H1 (cell line): Measurements from ENCODE around the gene PPP2R2C. TPM values are rescaled to one million over a fixed set of nuclear protein-coding genes. Genes with fewer than 3 reads are reported as not detected.

ENCODE experiments used
- CTCF ChIA-PET: fragments of 300-600 bp; sonication (Branson Sonifier 250); formaldehyde crosslinking; loops from one replicate; lab custom pipeline; 2021; ENCODE audit not compliant: partially characterized antibody; lab: Charles Lee
- POLR2A ChIA-PET: fragments of 300-600 bp; sonication (Branson Sonifier 250); formaldehyde crosslinking; loops from one replicate; lab custom pipeline; 2021; ENCODE audit warnings: inconsistent platforms; ENCODE audit not compliant: partially characterized antibody; lab: Charles Lee
- DNase-seq, 2 experiments: peaks; one replicate each; pipeline versions ENCODE4 v3.0.0 to v3.0.0-alpha.2; 2010 to 2022; ENCODE audit warnings: low spot score in 2 of 2, low read depth in 1 of 2, mixed read lengths in 1 of 2
- FAIRE-seq: peaks from 2 replicates; lab custom pipeline; 2011; peaks lifted over from hg19 to GRCh38; lab: Jason Lieb, UNC
- H2AFZ ChIP-seq: 2 replicates; pipeline ENCODE4 v1.8.1; 2012; ENCODE audit warnings: low read length, inconsistent platforms
- H2AK5ac ChIP-seq: 2 replicates; pipeline ENCODE4 v1.6.1; 2013; ENCODE audit warnings: low read depth, low read length
- H2BK120ac ChIP-seq: replicated peaks from 2 replicates; pipeline ENCODE3; 2013; ENCODE audit warnings: low read depth, low read length, inconsistent platforms
- H2BK12ac ChIP-seq: 2 replicates; pipeline ENCODE4 v1.6.1; 2013; ENCODE audit warnings: low read depth, low read length
- H2BK15ac ChIP-seq: 2 replicates; pipeline ENCODE4 v1.6.1; 2013; ENCODE audit warnings: low read length
- H2BK20ac ChIP-seq: 2 replicates; pipeline ENCODE4 v1.6.1; 2013; ENCODE audit warnings: low read length
- H2BK5ac ChIP-seq: 2 replicates; pipeline ENCODE4 v1.6.1; 2013; ENCODE audit warnings: low read depth, low read length
- H3K14ac ChIP-seq: 2 replicates; pipeline ENCODE4 v1.6.1; 2013; ENCODE audit warnings: inconsistent platforms; ENCODE audit not compliant: insufficient read length
- H3K18ac ChIP-seq: 2 replicates; pipeline ENCODE4 v1.6.1; 2013; ENCODE audit warnings: low read length; ENCODE audit errors: extremely low read depth
- H3K23ac ChIP-seq: 2 replicates; pipeline ENCODE4 v1.6.1; 2013; ENCODE audit warnings: inconsistent platforms; ENCODE audit not compliant: insufficient read length
- H3K23me2 ChIP-seq: 2 replicates; pipeline ENCODE4 v1.6.1; 2013; ENCODE audit warnings: low read depth, low read length
- H3K27ac ChIP-seq: 2 replicates; pipeline ENCODE4 v1.6.1; 2011; ENCODE audit warnings: low read depth, low read length, inconsistent platforms
- H3K27me3 ChIP-seq, 4 experiments: replicated peaks in 1 of 4; 1 replicate in 1 of 4; 2 replicates in 3 of 4; pipeline versions ENCODE4 v1.6.1 to v1.8.1; 2011 to 2013; ENCODE audit warnings: low read length in 3 of 4, mild to moderate bottlenecking in 3 of 4, inconsistent platforms in 2 of 4, mixed read lengths in 2 of 4, moderate library complexity in 1 of 4; ENCODE audit not compliant: control insufficient read depth in 3 of 4, insufficient read depth in 3 of 4; ENCODE audit errors: extremely low read depth in 1 of 4
- H3K36me3 ChIP-seq, 4 experiments: 2 replicates each; pipeline versions ENCODE4 v1.6.1 to v1.8.1; 2011 to 2013; ENCODE audit warnings: mild to moderate bottlenecking in 4 of 4, low read length in 3 of 4, moderate library complexity in 2 of 4, control low read depth in 1 of 4, inconsistent platforms in 1 of 4; ENCODE audit not compliant: insufficient read depth in 4 of 4, control insufficient read depth in 2 of 4
- H3K4ac ChIP-seq: replicated peaks from 2 replicates; pipeline ENCODE3; 2013; ENCODE audit warnings: low read length, low read depth, mixed read lengths, inconsistent platforms; ENCODE audit not compliant: insufficient read length
- H3K4me1 ChIP-seq, 4 experiments: replicated peaks in 1 of 4; 1 replicate in 1 of 4; 2 replicates in 3 of 4; pipeline versions ENCODE4 v1.6.1 to v1.8.1; 2011 to 2013; ENCODE audit warnings: low read length in 3 of 4, inconsistent platforms in 2 of 4, mixed read lengths in 1 of 4; ENCODE audit not compliant: insufficient read depth in 4 of 4, control insufficient read depth in 3 of 4
- H3K4me2 ChIP-seq, 2 experiments: 2 replicates each; pipeline versions ENCODE4 v1.6.1 to v1.8.1; 2011 to 2013; ENCODE audit warnings: low read depth in 2 of 2, low read length in 2 of 2, control low read depth in 1 of 2, inconsistent platforms in 1 of 2, mild to moderate bottlenecking in 1 of 2; ENCODE audit not compliant: insufficient read depth in 1 of 2
- H3K4me3 ChIP-seq, 4 experiments: fragments of 200-600, 300-600 bp in 1 of 4; sonication (generic), shearing (Covaris generic), sonication (Bioruptor Twin) in 1 of 4; 2 replicates each; pipeline versions ENCODE4 v1.5.1 to v1.8.1; 2011 to 2016; ENCODE audit warnings: low read length in 4 of 4, low read depth in 3 of 4, control low read depth in 2 of 4, inconsistent platforms in 2 of 4, mild to moderate bottlenecking in 2 of 4, mixed read lengths in 1 of 4, moderate library complexity in 1 of 4; ENCODE audit not compliant: insufficient read depth in 2 of 4; ENCODE audit errors: extremely low read depth in 1 of 4
- H3K56ac ChIP-seq: replicated peaks from 2 replicates; pipeline ENCODE3; 2013; ENCODE audit warnings: low read depth, mild to moderate bottlenecking, mixed read lengths, low read length, inconsistent platforms; ENCODE audit not compliant: insufficient read length
- H3K79me1 ChIP-seq: 2 replicates; pipeline ENCODE4 v1.6.1; 2013; ENCODE audit warnings: low read depth, low read length, control low read depth
- H3K79me2 ChIP-seq, 2 experiments: 2 replicates each; pipeline versions ENCODE4 v1.6.1 to v1.8.1; 2012 to 2013; ENCODE audit warnings: low read length in 2 of 2, mild to moderate bottlenecking in 2 of 2, inconsistent platforms in 1 of 2; ENCODE audit not compliant: insufficient read depth in 2 of 2, control insufficient read depth in 1 of 2
- H3K9ac ChIP-seq, 4 experiments: replicated peaks in 1 of 4; 1 replicate in 1 of 4; 2 replicates in 3 of 4; pipeline versions ENCODE4 v1.6.1 to v1.8.1; 2011 to 2013; ENCODE audit warnings: low read depth in 3 of 4, low read length in 3 of 4, control low read depth in 2 of 4, mild to moderate bottlenecking in 2 of 4, moderate library complexity in 2 of 4, inconsistent platforms in 1 of 4; ENCODE audit errors: extremely low read depth in 1 of 4
- H3K9me3 ChIP-seq, 2 experiments: 2 replicates each; pipeline versions ENCODE4 v1.6.1 to v1.8.1; 2012 to 2013; ENCODE audit warnings: mild to moderate bottlenecking in 2 of 2, moderate library complexity in 2 of 2, control low read depth in 1 of 2, inconsistent platforms in 1 of 2, low read depth in 1 of 2, low read length in 1 of 2, mixed read lengths in 1 of 2; ENCODE audit not compliant: insufficient read depth in 2 of 2
- H4K20me1 ChIP-seq, 2 experiments: replicated peaks in 1 of 2; 2 replicates each; pipeline versions ENCODE3 to v1.8.1; 2011 to 2013; ENCODE audit warnings: inconsistent platforms in 2 of 2, low read length in 2 of 2, mild to moderate bottlenecking in 1 of 2; ENCODE audit not compliant: insufficient read depth in 2 of 2, control insufficient read depth in 1 of 2
- H4K5ac ChIP-seq: 2 replicates; pipeline ENCODE4 v1.6.1; 2013; ENCODE audit warnings: low read length, low read depth, mixed read lengths, inconsistent platforms; ENCODE audit not compliant: insufficient read length
- H4K8ac ChIP-seq: 2 replicates; pipeline ENCODE4 v1.8.0; 2013; ENCODE audit warnings: mild to moderate bottlenecking, moderate library complexity, low read length, inconsistent platforms; ENCODE audit not compliant: insufficient read depth; ENCODE audit errors: extremely low read depth
- H4K91ac ChIP-seq: replicated peaks from 2 replicates; pipeline ENCODE3; 2013; ENCODE audit warnings: low read length, mixed read lengths, inconsistent platforms; ENCODE audit not compliant: insufficient read length
- BCL11A ChIP-seq, 2 experiments: IDR thresholded peaks; one replicate each; pipeline ENCODE4 v1.6.1; 2011; ENCODE audit warnings: low read depth in 2 of 2, low read length in 2 of 2, mild to moderate bottlenecking in 2 of 2
- CHD2 ChIP-seq: IDR thresholded peaks from 2 replicates; pipeline ENCODE4 v1.6.1; 2012; ENCODE audit warnings: low read length, improper control_type of control experiment
- E2F6 ChIP-seq: IDR thresholded peaks from 2 replicates; pipeline ENCODE4 v1.6.1; 2012; ENCODE audit warnings: inconsistent platforms
- EGR1 ChIP-seq: IDR thresholded peaks from 2 replicates; pipeline ENCODE4 v1.6.1; 2011; ENCODE audit warnings: low read depth, low read length, borderline replicate concordance
- GTF2F1 ChIP-seq: IDR thresholded peaks from 2 replicates; pipeline ENCODE4 v1.6.1; 2012; ENCODE audit warnings: low read depth, low read length, improper control_type of control experiment, borderline replicate concordance
- HDAC2 ChIP-seq, 2 experiments: fragments of 300-600 bp in 1 of 2; sonication (generic) in 1 of 2; IDR thresholded peaks; 2 replicates each; pipeline ENCODE4 v1.6.1; 2011 to 2012; ENCODE audit warnings: low read depth in 2 of 2, low read length in 2 of 2, mild to moderate bottlenecking in 2 of 2, moderate library complexity in 2 of 2, borderline replicate concordance in 1 of 2, inconsistent platforms in 1 of 2
- MAFK ChIP-seq: IDR thresholded peaks from 2 replicates; pipeline ENCODE4 v1.6.1; 2012; ENCODE audit warnings: low read depth, mild to moderate bottlenecking, improper control_type of control experiment, low read length
- RBBP5 ChIP-seq: IDR thresholded peaks from 2 replicates; pipeline ENCODE4 v1.7.1; 2012; ENCODE audit warnings: low read depth, mild to moderate bottlenecking, inconsistent platforms, low read length, moderate library complexity, borderline replicate concordance
- RNF2 ChIP-seq: fragments of 200-900, 300-1000 bp; sonication (generic); IDR thresholded peaks from 2 replicates; pipeline ENCODE4 v1.7.1; 2016; ENCODE audit warnings: borderline replicate concordance, low read depth, mild to moderate bottlenecking, antibody characterized with exemption, low read length; ENCODE audit not compliant: poor library complexity, severe bottlenecking; ENCODE audit errors: missing control alignments
- SIRT6 ChIP-seq: IDR thresholded peaks from one replicate; pipeline ENCODE4 v1.7.1; 2012; ENCODE audit warnings: low read length, inconsistent platforms
- SP2 ChIP-seq: IDR thresholded peaks from 2 replicates; pipeline ENCODE4 v1.6.1; 2012; ENCODE audit warnings: mild to moderate bottlenecking, low read length, inconsistent platforms
- TBP ChIP-seq: IDR thresholded peaks from 2 replicates; pipeline ENCODE4 v1.6.1; 2011; ENCODE audit warnings: low read depth, low read length, improper control_type of control experiment
- ZNF274 ChIP-seq: IDR thresholded peaks from 2 replicates; pipeline ENCODE4 v1.7.0; 2012; ENCODE audit warnings: low read length, borderline replicate concordance; ENCODE audit errors: extremely low read depth
- WGBS, 2 experiments: shearing (Covaris generic) in 1 of 2; methylation state at CpG; one replicate each; pipeline versions ENCODE4 v1.1.6 to v1.1.7; 2013 to 2015; ENCODE audit warnings: low lambda C conversion rate in 2 of 2, mixed read lengths in 2 of 2, inconsistent platforms in 1 of 2, low coverage in 1 of 2, missing lambda C conversion rate in 1 of 2; ENCODE audit not compliant: insufficient replicate concordance in 2 of 2, insufficient coverage in 1 of 2, insufficient read length in 1 of 2; ENCODE audit errors: extremely low coverage in 1 of 2, missing lambda C conversion rate in 1 of 2; 5-methylcytosine and 5-hydroxymethylcytosine counted together
- polyA plus RNA-seq, 7 experiments: library from polyadenylated mRNA; depleted of rRNA in 3 of 7; stranded (reverse) in 5 of 7; unstranded in 2 of 7; fragments of >200 nt in 5 of 7; fragments of 200-250 nt in 2 of 7; gene quantifications; 1 replicate in 5 of 7; 2 replicates in 1 of 7; 4 replicates in 1 of 7; pipeline versions ENCODE4 v1.2.1 to v1.2.3, GENCODE V29; 2011 to 2013; ENCODE audit warnings: missing spikeins in 2 of 7, mixed read lengths in 2 of 7
- total RNA-seq: library from RNA; stranded (reverse); fragmentation: NEBNext Ultra II Directional; extraction: Animal tissue kit (Norgen Biotek cat#: 25700); gene quantifications from 2 replicates; pipeline ENCODE4 v1.2.1, GENCODE V29; 2021

Gene PPP2R2C
- total and polyA plus RNA-seq, 2 of the 8 experiments (the other 6 are each of a cell fraction or from before 2014, with no cell fraction given), result 6.4 TPM

- H4K20me1 ChIP-seq, result no peaks in the 10 kb centered on the region
- no peak overlapping the region for H3K4me2 ChIP-seq
- no peak overlapping the region for H2BK15ac ChIP-seq
- H3K4me3 ChIP-seq, result no peak overlapping the region
- peaks cover 4% of the 10 kb centered on the region; the same call in 1 of the 2 replicates for H3K23me2 ChIP-seq
- H2AK5ac ChIP-seq, result no peak overlapping the region
- H3K9me3 ChIP-seq, result no peaks in the 10 kb centered on the region
- H3K79me2 ChIP-seq, result no peaks in the 10 kb centered on the region
- H3K23ac ChIP-seq, result no peak overlapping the region
- H4K91ac ChIP-seq, result no peak overlapping the region
- H3K4me1 ChIP-seq, result 0 out of 7 replicates have a peak, but pooled peaks cover 0 to 4% (median 0%) of the 10 kb centered on the region in 4 experiments
- DNase-seq (no peak), FAIRE-seq (no peak)
- no peak overlapping the region for H3K56ac ChIP-seq
- H2BK20ac ChIP-seq, result no peak overlapping the region
- 87% methylated on average over 2 of the region's 2 CpGs; no CpG with 5 or more reads in 1 of the 2 experiments for WGBS, 2 experiments
- no peak overlapping the region for H4K8ac ChIP-seq
- H2BK12ac ChIP-seq, result no peak overlapping the region
- H3K27me3 ChIP-seq, result no peaks in the 10 kb centered on the region
- no peak overlapping the region for H3K27ac ChIP-seq
- no peak overlapping the region for H3K18ac ChIP-seq
- no peak overlapping the region for H3K4ac ChIP-seq
- ChIA-PET CTCF (interaction anchor here (1.0 kb wide), 1 partner anchor 32 kb away, joined by 3 read pairs; no protein-coding TSS in a partner anchor), POLR2A (no interaction called here)
- no peaks in the 10 kb centered on the region for H3K36me3 ChIP-seq
- H3K14ac ChIP-seq, result no peak overlapping the region
- no peak overlapping the region for H3K9ac ChIP-seq
- H2BK5ac ChIP-seq, result no peak overlapping the region
- H3K79me1 ChIP-seq, result no peaks in the 10 kb centered on the region
- no peak overlapping the region for H2AFZ ChIP-seq
- H2BK120ac ChIP-seq, result no peak overlapping the region
- no peak overlapping the region for H4K5ac ChIP-seq
- TF ChIP-seq RBBP5, result no peak
- no peak for TF ChIP-seq SIRT6
- TF ChIP-seq GTF2F1, result no peak
- TF ChIP-seq EGR1, result no peak
- no peak for TF ChIP-seq SP2
- no peak for TF ChIP-seq MAFK
- TF ChIP-seq RNF2, result no peak
- TF ChIP-seq BCL11A (IDR thresholded peaks at IDR 0.05; ENCODE audit: low read depth in 2 of 2, low read length in 2 of 2), result no peak
- TF ChIP-seq E2F6, result no peak
- no peak for TF ChIP-seq CHD2
- no peak for TF ChIP-seq HDAC2 (IDR thresholded peaks at IDR 0.05; ENCODE audit: borderline replicate concordance in 1 of 2, low read depth in 2 of 2, low read length in 2 of 2)
- TF ChIP-seq ZNF274, result no peak
- TF ChIP-seq TBP, result no peak
Measured at GRCh38 chr4:6517171-6517570, 44.8 kb upstream of the PPP2R2C start.
